Jurkat, Clone E6-1 (cell line): Measurements from ENCODE around the gene SLC4A4.

Experiments used
- DNase-seq: peaks from one replicate; pipeline ENCODE4 v3.0.0-alpha.2; 2011; ENCODE audit warnings: low read depth, low spot score
- H3K4me3 ChIP-seq: 2 replicates; pipeline ENCODE4 v1.5.1; 2011; ENCODE audit warnings: mild to moderate bottlenecking, low read length, control low read depth, moderate library complexity

The SLC4A4 gene

GRCh38 chr4:71614621-71615020 is 275.8 kb downstream of the SLC4A4 start:
- H3K4me3 ChIP-seq, result no peak overlapping the region
- no peak for DNase-seq

DNA sequence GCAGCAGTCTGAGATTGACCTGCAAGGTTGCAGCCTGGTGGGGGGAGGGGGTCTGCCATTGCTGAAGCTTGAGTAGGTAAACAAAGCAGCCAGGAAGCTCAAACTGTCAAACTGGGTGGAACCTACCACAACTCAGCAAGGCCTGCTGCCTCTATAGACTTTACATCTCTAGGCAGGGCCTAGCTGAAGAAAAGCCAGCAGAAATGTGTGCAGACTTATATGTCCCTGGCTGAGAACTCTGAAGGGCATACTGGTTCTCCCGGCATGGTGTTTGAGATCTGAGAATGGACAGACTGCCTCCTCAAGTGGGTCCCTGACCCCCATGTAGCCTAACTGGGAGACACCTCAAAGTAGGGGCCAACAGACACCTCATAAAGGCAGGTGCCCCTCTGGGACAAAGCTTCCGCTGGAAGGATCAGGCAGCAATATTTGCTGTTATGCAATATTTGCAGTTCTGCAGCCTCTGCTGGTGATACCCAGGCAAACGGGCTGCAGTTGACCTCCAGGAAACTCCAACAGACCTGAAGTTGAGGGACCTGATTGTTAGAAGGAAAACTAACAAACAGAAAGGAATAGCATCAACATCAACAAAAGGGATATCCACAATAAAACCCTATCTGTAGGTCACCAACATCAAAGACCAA is 277.5 kb downstream of the SLC4A4 start:
- DNase-seq, result no peak
- no peak overlapping the region for H3K4me3 ChIP-seq
